ENCODE data around the gene TLE5. TPM values are rescaled to one million over a fixed set of nuclear protein-coding genes. Genes with fewer than 3 reads are reported as not detected.

The TLE5 gene
- total and polyA plus RNA-seq, 2 of the 4 experiments (the other 2 are of a cell fraction): 119 to 407 TPM

GRCh38 chr19:3027292-3027691 is 35.0 kb downstream of the TLE5 start:
- Histone ChIP-seq H2BK20ac (ENCODE audit: low read depth, low read length) (no peak overlapping the region), H3K27ac (ENCODE audit: insufficient read depth, low read length) (no peak overlapping the region), H2AFZ (replicated peaks; ENCODE audit: low read length, poor library complexity) (no peak overlapping the region), H3K9ac (ENCODE audit: low read depth, low read length) (no peak overlapping the region), H3K79me1 (ENCODE audit: low read depth in 1 of 2, low read length in 2 of 2) (no peaks in the 10 kb centered on the region), H3K9me3 (ENCODE audit: control insufficient read depth, insufficient read depth, low read length) (no peaks in the 10 kb centered on the region), H2AK5ac (ENCODE audit: low read depth, low read length) (no peak overlapping the region), H3K14ac (replicated peaks; ENCODE audit: low read depth, low read length) (no peak overlapping the region), H3K27me3 (ENCODE audit: control insufficient read depth, insufficient read depth, low read length) (peaks cover 60% of the 10 kb centered on the region), H2BK15ac (ENCODE audit: low read depth, low read length) (no peak overlapping the region), H3K18ac (ENCODE audit: low read depth, low read length) (no peak overlapping the region), H3K9me1 (ENCODE audit: insufficient read depth, low read length) (no peaks in the 10 kb centered on the region), H3K36me3 (ENCODE audit: control insufficient read depth, insufficient read depth, low read length) (no peaks in the 10 kb centered on the region), H4K20me1 (ENCODE audit: insufficient read depth, low read length) (no peaks in the 10 kb centered on the region), H4K8ac (ENCODE audit: low read depth in 2 of 2, low read length in 2 of 2) (no peak overlapping the region), H2AK9ac (replicated peaks; ENCODE audit: low read depth, low read length, poor library complexity) (no peak overlapping the region), H3K4me2 (ENCODE audit: low read depth, low read length) (no peak overlapping the region), H4K5ac (ENCODE audit: low read depth, low read length) (no peak overlapping the region), H3K23ac (ENCODE audit: low read depth, low read length) (no peak overlapping the region), H2BK5ac (ENCODE audit: low read depth, low read length, poor library complexity, severe bottlenecking) (no peak overlapping the region), H3K4me3 (ENCODE audit: insufficient read depth, low read depth, low read length) (no peak overlapping the region), H3K4ac (ENCODE audit: low read depth, low read length) (no peak overlapping the region), H2BK120ac (ENCODE audit: low read depth, low read length) (no peak overlapping the region), H3K56ac (ENCODE audit: extremely low read depth, insufficient read depth, low read length) (no peak overlapping the region), H3K4me1 (ENCODE audit: control insufficient read depth, insufficient read depth, low read length) (no peaks in the 10 kb centered on the region), H4K91ac (ENCODE audit: insufficient read depth, low read depth, low read length) (no peak overlapping the region)
- intact Hi-C loops (cut with micrococcal nuclease) (no loop called here), dilution Hi-C loops (cut with HindIII; ENCODE audit: low sequenced_read_pairs, unreplicated experiment) (no loop called here), in situ Hi-C loops (cut with MboI; ENCODE audit: low sequenced_read_pairs) (no loop called here)
- TF ChIP-seq CEBPB (IDR thresholded peaks at IDR 0.05; ENCODE audit: low read depth, low read length) (no peak), NFE2L2 (IDR thresholded peaks at IDR 0.05; ENCODE audit: low read depth, low read length) (no peak), SMC3 (IDR thresholded peaks at IDR 0.05; ENCODE audit: low read depth, low read length) (no peak), RCOR1 (IDR thresholded peaks at IDR 0.05; ENCODE audit: insufficient replicate concordance, low read length) (no peak), RAD21 (IDR thresholded peaks at IDR 0.05; ENCODE audit: low read length) (no peak), USF2 (IDR thresholded peaks at IDR 0.05; ENCODE audit: low read depth, low read length) (no peak), RFX5 (IDR thresholded peaks at IDR 0.05; ENCODE audit: low read depth, low read length) (no peak), MAZ (IDR thresholded peaks at IDR 0.05; ENCODE audit: borderline replicate concordance, low read depth, low read length) (no peak), ELK1 (IDR thresholded peaks at IDR 0.05; ENCODE audit: borderline replicate concordance, low read depth, low read length) (no peak), FOS (IDR thresholded peaks at IDR 0.05; ENCODE audit: low read depth, low read length) (no peak), MAFK (IDR thresholded peaks at IDR 0.05; ENCODE audit: low read depth, low read length) (no peak)
- TF ChIP-seq, protein P1, sequence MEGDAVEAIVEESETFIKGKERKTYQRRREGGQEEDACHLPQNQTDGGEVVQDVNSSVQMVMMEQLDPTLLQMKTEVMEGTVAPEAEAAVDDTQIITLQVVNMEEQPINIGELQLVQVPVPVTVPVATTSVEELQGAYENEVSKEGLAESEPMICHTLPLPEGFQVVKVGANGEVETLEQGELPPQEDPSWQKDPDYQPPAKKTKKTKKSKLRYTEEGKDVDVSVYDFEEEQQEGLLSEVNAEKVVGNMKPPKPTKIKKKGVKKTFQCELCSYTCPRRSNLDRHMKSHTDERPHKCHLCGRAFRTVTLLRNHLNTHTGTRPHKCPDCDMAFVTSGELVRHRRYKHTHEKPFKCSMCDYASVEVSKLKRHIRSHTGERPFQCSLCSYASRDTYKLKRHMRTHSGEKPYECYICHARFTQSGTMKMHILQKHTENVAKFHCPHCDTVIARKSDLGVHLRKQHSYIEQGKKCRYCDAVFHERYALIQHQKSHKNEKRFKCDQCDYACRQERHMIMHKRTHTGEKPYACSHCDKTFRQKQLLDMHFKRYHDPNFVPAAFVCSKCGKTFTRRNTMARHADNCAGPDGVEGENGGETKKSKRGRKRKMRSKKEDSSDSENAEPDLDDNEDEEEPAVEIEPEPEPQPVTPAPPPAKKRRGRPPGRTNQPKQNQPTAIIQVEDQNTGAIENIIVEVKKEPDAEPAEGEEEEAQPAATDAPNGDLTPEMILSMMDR (conservative IDR thresholded peaks at IDR 0.05; ENCODE audit: low read depth, low read length): no peak
- POLR2A ChIA-PET (ENCODE audit: unreplicated experiment): no interaction called here
- no peak for DNase-seq
- no TSS peak for BruUV-seq (replicated peaks)
- 38% methylated on average over 2 of the region's 2 CpGs; no CpG with 5 or more reads in 1 of the 2 experiments for WGBS, 2 experiments (ENCODE audit: extremely low coverage in 2 of 2, insufficient read length in 1 of 2)
- ATAC-seq (ENCODE audit: low read depth): no peak
- CTCF ChIA-PET: no interaction called here

Measured in IMR-90 (cell line).